GM06990 (cell line): ENCODE results near the gene PASK.

Source experiments
- DNase-seq: peaks from one replicate; pipeline ENCODE4 v3.0.0-alpha.2; 2011; ENCODE audit not compliant: insufficient read length; ENCODE audit errors: extremely low read depth
- H3K27me3 ChIP-seq: replicated peaks from 2 replicates; pipeline ENCODE4 v1.6.0; 2011; ENCODE audit warnings: low read length; ENCODE audit not compliant: control insufficient read depth, insufficient read depth
- H3K36me3 ChIP-seq: 2 replicates; pipeline ENCODE4 v1.5.1; 2011; ENCODE audit warnings: low read length; ENCODE audit not compliant: control insufficient read depth, insufficient read depth
- H3K4me3 ChIP-seq: replicated peaks from 2 replicates; pipeline ENCODE4 v1.5.1; 2011; ENCODE audit warnings: low read depth, mild to moderate bottlenecking, control low read depth, low read length
- CTCF ChIP-seq: IDR thresholded peaks from 2 replicates; pipeline ENCODE4 v1.5.1; 2011; ENCODE audit warnings: low read length, control low read depth, mild to moderate bottlenecking, inconsistent platforms; ENCODE audit not compliant: insufficient read depth, poor library complexity, severe bottlenecking

Gene PASK

GRCh38 chr2:241146286-241146685, 3.0 kb downstream of the PASK start:
- Histone ChIP-seq H3K36me3 (peaks cover 2% of the 10 kb centered on the region; the same call in 1 of the 2 replicates), H3K27me3 (no peaks in the 10 kb centered on the region), H3K4me3 (no peak overlapping the region)
- DNase-seq = no peak
- TF ChIP-seq CTCF = no peak

GRCh38 chr2:241142593-241142992, 6.7 kb downstream of the PASK start:
- no peak for TF ChIP-seq CTCF
- H3K36me3 ChIP-seq = peaks cover 19% of the 10 kb centered on the region
- H3K27me3 ChIP-seq = no peaks in the 10 kb centered on the region
- H3K4me3 ChIP-seq = no peak overlapping the region
- no peak for DNase-seq

- DNase-seq = no peak
- no peak for TF ChIP-seq CTCF
- Histone ChIP-seq H3K36me3 (peaks cover 21% of the 10 kb centered on the region), H3K27me3 (no peaks in the 10 kb centered on the region), H3K4me3 (no peak overlapping the region)
These were observed 7.2 kb downstream of the PASK start for GRCh38 chr2:241142063-241142462.

GRCh38 chr2:241141214-241141770, 8.0 kb downstream of the PASK start:
- H3K36me3 ChIP-seq = peaks cover 25% of the 10 kb centered on the region
- no peaks in the 10 kb centered on the region for H3K27me3 ChIP-seq
- no peak for TF ChIP-seq CTCF
- no peak for DNase-seq
- H3K4me3 ChIP-seq = no peak overlapping the region

GRCh38 chr2:241140445-241140840, 8.8 kb downstream of the PASK start:
- H3K36me3 ChIP-seq = peaks cover 29% of the 10 kb centered on the region

More at GRCh38 chr2:241140445-241140840, 8.8 kb downstream of the PASK start:
- no peak overlapping the region for H3K4me3 ChIP-seq
- no peak for DNase-seq
- TF ChIP-seq CTCF = no peak
- H3K27me3 ChIP-seq = no peaks in the 10 kb centered on the region
